ENCODE measurements around the gene KAT6B. TPM values are rescaled to one million over a fixed set of nuclear protein-coding genes. Genes with fewer than 3 reads are reported as not detected.
A peak's percentile ranks its signal among the peaks of the same experiment; 100 is the strongest.

The KAT6B gene
- total and polyA plus RNA-seq, 2 of the 8 experiments (the other 6 are each of a cell fraction or from before 2014, with no cell fraction given), result 7.3 to 30.8 TPM

- DNase-seq (ENCODE audit: low read depth in 1 of 2, low spot score in 2 of 2) (no peak), FAIRE-seq (no peak)
- no peaks in the 10 kb centered on the region for H3K23me2 ChIP-seq (ENCODE audit: low read depth, low read length)
- H2AFZ ChIP-seq (ENCODE audit: low read length), result no peak overlapping the region
- H3K79me2 ChIP-seq (ENCODE audit: control insufficient read depth in 1 of 2, insufficient read depth in 2 of 2, low read length in 2 of 2), result no peaks in the 10 kb centered on the region
- H3K18ac ChIP-seq (ENCODE audit: extremely low read depth, low read length), result no peak overlapping the region
- H2BK5ac ChIP-seq (ENCODE audit: low read depth, low read length), result no peak overlapping the region
- no peak overlapping the region for H2BK15ac ChIP-seq (ENCODE audit: low read length)
- TF ChIP-seq BACH1 (IDR thresholded peaks at IDR 0.05; ENCODE audit: low read length), result 0 out of 2 replicates have a peak, but pooled peaks have one; percentile 9
- TF ChIP-seq BCL11A (IDR thresholded peaks at IDR 0.05; ENCODE audit: low read depth in 2 of 2, low read length in 2 of 2), result no peak
- no peaks in the 10 kb centered on the region for H3K79me1 ChIP-seq (ENCODE audit: low read depth, low read length)
- WGBS, 2 experiments (ENCODE audit: extremely low coverage in 1 of 2, insufficient coverage in 1 of 2, insufficient read length in 1 of 2, insufficient replicate concordance in 2 of 2, low coverage in 1 of 2, low lambda C conversion rate in 2 of 2, missing lambda C conversion rate in 1 of 2), result 95% methylated on average over 12 of the region's 14 CpGs; no CpG with 5 or more reads in 1 of the 2 experiments
- no peak overlapping the region for H4K91ac ChIP-seq (replicated peaks; ENCODE audit: insufficient read length, low read length)
- H3K4me2 ChIP-seq (ENCODE audit: insufficient read depth in 1 of 2, low read depth in 2 of 2, low read length in 2 of 2), result no peak overlapping the region
- H2BK120ac ChIP-seq (replicated peaks; ENCODE audit: low read depth, low read length), result no peak overlapping the region
- no peak overlapping the region for H3K23ac ChIP-seq (ENCODE audit: insufficient read length)
- H2BK12ac ChIP-seq (ENCODE audit: low read depth, low read length), result 0 out of 2 replicates have a peak overlapping the region, but pooled peaks have one; percentile 39
- no peak overlapping the region for H2BK20ac ChIP-seq (ENCODE audit: low read length)
- H3K14ac ChIP-seq (ENCODE audit: insufficient read length), result no peak overlapping the region
- no peaks in the 10 kb centered on the region; a peak in 2 of 7 replicates for H3K4me1 ChIP-seq (replicated peaks in 1 of 4; ENCODE audit: control insufficient read depth in 3 of 4, insufficient read depth in 4 of 4, low read length in 3 of 4)
- POLR2A ChIA-PET (ENCODE audit: partially characterized antibody), result no interaction called here
- no peaks in the 10 kb centered on the region for H3K27me3 ChIP-seq (replicated peaks in 1 of 4; ENCODE audit: control insufficient read depth in 3 of 4, extremely low read depth in 1 of 4, insufficient read depth in 3 of 4, low read length in 3 of 4)
- H3K9ac ChIP-seq (replicated peaks in 1 of 4; ENCODE audit: extremely low read depth in 1 of 4, low read depth in 3 of 4, low read length in 3 of 4), result no peak overlapping the region
- no peaks in the 10 kb centered on the region for H3K9me3 ChIP-seq (ENCODE audit: insufficient read depth in 2 of 2, low read depth in 1 of 2, low read length in 1 of 2)
- no peak overlapping the region for H4K5ac ChIP-seq (ENCODE audit: insufficient read length, low read depth, low read length)
- H3K27ac ChIP-seq (ENCODE audit: low read depth, low read length), result no peak overlapping the region
- H2AK5ac ChIP-seq (ENCODE audit: low read depth, low read length), result no peak overlapping the region
- no peaks in the 10 kb centered on the region for H4K20me1 ChIP-seq (replicated peaks in 1 of 2; ENCODE audit: control insufficient read depth in 1 of 2, insufficient read depth in 2 of 2, low read length in 2 of 2)
- H4K8ac ChIP-seq (ENCODE audit: extremely low read depth, insufficient read depth, low read length), result no peak overlapping the region
- CTCF ChIA-PET (ENCODE audit: partially characterized antibody), result interaction anchor here (0.6 to 1.4 kb wide), 5 partner anchors 19 to 806 kb away, joined by 3 read pairs; no protein-coding TSS in a partner anchor
- no peaks in the 10 kb centered on the region for H3K36me3 ChIP-seq (ENCODE audit: control insufficient read depth in 2 of 4, insufficient read depth in 4 of 4, low read length in 3 of 4)
- no peak overlapping the region for H3K4me3 ChIP-seq (ENCODE audit: extremely low read depth in 1 of 4, insufficient read depth in 2 of 4, low read depth in 3 of 4, low read length in 4 of 4)
- H3K56ac ChIP-seq (replicated peaks; ENCODE audit: insufficient read length, low read depth, low read length), result no peak overlapping the region
- no peak overlapping the region for H3K4ac ChIP-seq (replicated peaks; ENCODE audit: insufficient read length, low read depth, low read length)
These were observed 223.9 kb downstream of the KAT6B start for GRCh38 chr10:75050149-75050919.

Data from H1 (cell line).